Lung microvascular endothelial cell (primary cell): Measurements from ENCODE around the gene ZC3H7B. TPM values are rescaled to one million over a fixed set of nuclear protein-coding genes. Genes with fewer than 3 reads are reported as not detected.
A peak's percentile ranks its signal among the peaks of the same experiment; 100 is the strongest.

ENCODE experiments used
- DNase-seq, 2 donors: peaks; one replicate each; pipeline versions ENCODE4 v3.0.0 to v3.0.0-alpha.2; 2010; ENCODE audit warnings: low read depth in 2 of 2
- total RNA-seq: library from RNA; depleted of rRNA; stranded (reverse); fragments of >200 nt; gene quantifications from 2 replicates; pipeline ENCODE4 v1.2.1, GENCODE V29; 2014

ZC3H7B gene
- total RNA-seq, 1 donor from 2014 or later, result 53.6 TPM

DNA sequence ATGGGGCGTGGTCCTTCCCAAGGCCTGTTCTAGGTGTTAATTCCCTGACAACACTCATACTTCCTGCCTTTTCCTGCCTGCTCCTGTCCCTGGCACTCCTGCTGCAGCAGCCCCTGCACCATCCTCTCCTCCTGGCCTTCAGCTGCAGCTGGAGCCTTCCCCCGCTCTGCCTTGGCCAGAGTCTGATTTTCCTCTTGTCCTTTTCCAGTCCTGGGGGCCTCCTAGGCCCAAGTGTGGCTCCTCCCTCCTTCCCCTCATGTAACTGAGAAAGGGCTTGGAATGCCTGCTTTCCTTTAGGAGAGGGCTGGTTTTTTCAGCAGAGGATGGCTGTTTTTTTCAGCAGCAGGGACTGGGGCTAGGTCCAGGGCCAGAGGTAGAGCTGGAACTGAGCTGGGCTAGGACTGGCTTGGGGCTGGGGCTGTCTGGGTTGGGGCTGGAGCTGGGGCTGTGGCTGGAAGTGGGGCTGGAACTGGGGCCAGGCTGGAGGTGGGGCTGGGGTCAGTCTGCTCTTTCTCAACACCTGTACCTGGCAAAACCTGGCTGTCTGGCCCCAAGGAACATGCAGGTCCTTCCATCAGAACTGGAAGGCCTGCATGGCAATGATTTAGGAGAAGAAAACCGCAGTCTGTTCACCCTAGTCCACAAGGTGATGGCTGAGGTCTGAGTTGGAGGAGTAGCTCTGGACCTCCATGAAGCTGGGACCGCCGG lies 23.6 kb downstream of the ZC3H7B start:
- no peak for DNase-seq

GRCh38 chr22:41327124-41327523 lies 25.8 kb downstream of the ZC3H7B start:
- peak; percentile 52 to 69 for DNase-seq

- no peak for DNase-seq
Measured at GRCh38 chr22:41330169-41330568, 28.8 kb downstream of the ZC3H7B start.

GRCh38 chr22:41332217-41332939 lies 31.1 kb downstream of the ZC3H7B start:
- no peak for DNase-seq

GRCh38 chr22:41333806-41334205 lies 32.5 kb downstream of the ZC3H7B start:
- DNase-seq, result no peak

- DNase-seq, result no peak
Measured at GRCh38 chr22:41334215-41334614, 32.9 kb downstream of the ZC3H7B start.

DNA sequence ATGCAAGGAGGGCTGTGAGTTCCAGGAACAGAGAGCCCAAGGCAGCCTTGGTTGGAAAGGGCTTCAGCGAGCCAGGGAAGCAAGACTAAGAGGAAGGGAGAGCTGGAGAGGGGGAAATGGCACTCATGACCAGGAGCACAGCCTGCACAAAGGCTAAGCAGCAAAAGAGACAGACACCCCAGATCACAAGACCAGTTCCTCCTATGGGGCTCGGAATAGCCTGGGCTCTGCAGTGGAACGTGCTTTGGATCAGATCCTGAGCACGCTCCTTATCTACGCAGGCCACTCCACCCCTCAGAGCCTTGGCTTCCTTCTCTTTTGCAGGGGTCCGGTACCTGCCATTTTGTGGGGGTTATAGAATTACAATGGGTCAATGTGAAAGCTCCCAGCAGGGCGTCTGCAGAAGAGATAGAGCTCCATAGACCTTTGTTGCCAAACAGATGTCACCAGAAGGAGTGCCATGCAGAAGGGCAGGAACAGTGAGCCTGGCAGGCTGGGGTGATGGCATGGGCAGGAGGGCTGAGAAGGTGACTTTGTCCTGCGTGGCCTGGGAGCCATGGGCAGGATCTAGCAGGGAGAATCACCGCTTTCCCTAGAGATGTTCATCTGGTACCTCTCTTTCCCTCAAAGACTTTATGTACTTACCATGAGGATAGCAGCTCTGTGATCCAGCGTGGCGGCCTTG lies 33.8 kb downstream of the ZC3H7B start:
- no peak for DNase-seq

DNA sequence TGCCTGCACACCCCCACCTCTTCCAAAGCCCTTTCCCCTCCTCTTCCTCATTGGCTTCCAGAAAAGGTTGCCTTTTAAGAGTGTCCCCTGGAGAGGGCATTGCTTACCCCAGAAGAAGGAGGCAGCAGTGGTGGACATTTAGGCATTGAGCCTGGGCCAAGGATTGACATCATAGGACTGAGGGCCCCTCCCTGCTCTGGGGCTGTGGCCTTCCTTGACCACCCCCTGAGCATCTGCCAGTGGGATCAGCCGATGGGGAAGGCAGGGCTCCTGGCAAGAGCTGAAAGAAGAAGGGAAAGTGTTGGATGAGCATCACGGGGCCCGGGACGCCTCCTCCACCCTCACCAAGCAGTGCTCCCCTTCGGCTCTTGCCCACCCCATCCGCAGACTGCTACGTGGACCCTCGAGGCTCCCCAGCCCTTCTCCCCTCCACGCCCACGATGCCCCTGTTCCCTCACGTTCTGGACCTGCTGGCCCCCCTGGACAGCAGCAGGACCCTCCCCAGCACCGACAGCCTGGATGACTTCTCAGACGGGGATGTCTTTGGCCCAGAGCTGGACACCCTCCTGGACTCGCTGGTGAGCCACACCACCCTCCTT lies 37.4 kb downstream of the ZC3H7B start:
- no peak for DNase-seq

GRCh38 chr22:41339823-41340222 lies 38.5 kb downstream of the ZC3H7B start:
- no peak for DNase-seq

GRCh38 chr22:41340357-41340756 lies 39.0 kb downstream of the ZC3H7B start:
- peak in 1 of 2 donors; percentile 35 for DNase-seq

DNA sequence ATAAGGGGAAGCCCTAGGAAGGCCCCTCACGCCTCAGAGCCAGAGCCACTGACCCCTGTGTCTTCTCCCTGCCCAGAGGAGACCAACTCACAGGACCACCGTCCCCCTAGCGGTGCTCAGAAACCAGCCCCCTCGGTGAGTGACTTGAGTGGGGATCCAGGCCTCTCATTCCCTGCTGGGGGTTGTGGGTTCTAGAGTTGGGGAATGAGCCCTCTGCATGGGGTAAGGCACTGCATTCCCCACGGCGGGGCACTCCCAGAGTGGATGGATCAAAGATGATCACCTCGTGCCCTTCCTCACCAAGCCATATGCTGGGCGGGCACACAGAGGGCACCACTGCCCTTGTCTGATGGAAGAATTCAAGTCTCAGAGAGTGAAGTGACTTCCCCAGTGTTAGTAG lies 39.7 kb downstream of the ZC3H7B start:
- no peak for DNase-seq

DNA sequence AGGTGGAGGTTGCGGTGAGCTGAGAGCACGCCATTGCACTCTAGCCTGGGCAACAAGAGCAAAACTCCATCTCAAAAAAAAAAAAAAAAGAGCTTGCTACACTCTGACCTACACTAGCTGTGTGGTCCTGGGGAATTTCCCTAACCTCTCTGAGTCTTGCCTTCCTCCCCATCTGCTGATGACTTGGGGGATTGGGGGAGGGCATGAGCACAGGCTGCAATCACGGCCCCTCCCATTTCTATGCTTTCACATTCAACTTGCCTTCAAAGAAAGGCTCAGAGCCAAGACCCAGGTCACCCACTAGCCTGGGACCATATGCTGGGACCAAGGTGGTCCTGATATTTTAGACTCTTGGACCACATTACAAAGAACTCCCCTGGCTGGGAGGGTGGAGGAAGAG lies 40.7 kb downstream of the ZC3H7B start:
- DNase-seq, result peak in 1 of 2 donors; percentile 37

GRCh38 chr22:41343300-41343699 lies 42.0 kb downstream of the ZC3H7B start:
- no peak for DNase-seq

DNA sequence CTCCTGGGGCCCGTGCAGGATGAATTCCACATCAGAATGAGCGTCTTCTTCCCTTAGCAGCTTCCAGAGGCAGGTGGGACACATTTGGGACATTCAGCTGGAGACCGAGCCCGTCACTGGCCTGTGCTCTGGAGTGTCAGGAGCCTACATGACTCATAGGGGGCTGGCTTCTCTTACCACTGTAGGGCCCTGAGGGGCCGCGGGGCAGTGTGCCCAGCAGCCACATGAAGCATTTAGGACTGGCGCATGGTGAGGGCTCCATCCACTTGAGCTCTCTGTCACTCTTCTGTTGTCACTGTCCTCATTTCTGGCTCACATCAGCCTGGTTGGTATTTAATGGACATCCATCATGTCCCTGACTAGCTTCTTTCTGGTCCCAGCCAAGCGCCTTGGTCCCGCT lies 42.4 kb downstream of the ZC3H7B start:
- no peak for DNase-seq

GRCh38 chr22:41344189-41344788 lies 43.0 kb downstream of the ZC3H7B start:
- no peak for DNase-seq

- DNase-seq, result no peak
Measured at GRCh38 chr22:41345807-41346335, 44.5 kb downstream of the ZC3H7B start.

DNA sequence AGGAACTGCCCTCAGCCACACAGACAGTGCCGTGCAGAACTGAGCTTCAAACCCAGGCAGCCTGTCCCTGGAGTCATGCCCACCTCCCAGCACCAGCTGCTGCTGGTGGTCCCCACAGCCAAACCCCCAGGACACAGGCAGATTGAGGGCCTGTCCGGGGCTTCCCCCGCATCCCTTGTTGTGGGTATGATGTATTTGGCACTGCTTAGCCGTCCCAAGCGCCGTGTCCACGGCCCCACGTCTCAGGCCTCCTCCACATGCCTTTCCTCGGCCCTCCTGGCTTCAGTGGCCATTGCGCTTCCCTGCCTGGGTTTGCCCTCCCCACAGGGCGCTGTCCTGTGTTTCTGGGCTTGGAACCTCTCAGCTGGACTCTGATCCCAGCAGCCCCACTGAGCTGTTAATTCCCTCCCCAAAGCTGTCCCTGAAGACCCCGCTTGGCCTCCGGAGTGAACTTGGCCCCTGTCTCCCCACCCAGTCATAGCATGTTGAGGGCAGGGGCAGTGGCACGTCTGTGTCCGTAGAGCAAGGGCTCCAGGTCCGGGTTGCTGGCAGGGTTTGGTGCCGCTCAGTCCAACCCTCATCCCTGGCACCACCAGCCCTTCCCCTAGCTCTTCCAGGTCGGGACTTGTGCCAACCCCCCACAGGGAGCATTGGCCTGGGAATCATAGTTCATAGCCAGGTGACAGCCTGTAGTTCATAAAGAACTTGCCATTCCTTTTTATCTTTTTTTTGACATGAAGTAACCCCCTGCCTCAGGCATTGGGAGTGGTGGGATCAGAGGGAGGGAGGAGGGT lies 45.9 kb downstream of the ZC3H7B start:
- DNase-seq, result no peak

- no peak for DNase-seq
Measured at GRCh38 chr22:41348964-41349484, 47.7 kb downstream of the ZC3H7B start.

DNA sequence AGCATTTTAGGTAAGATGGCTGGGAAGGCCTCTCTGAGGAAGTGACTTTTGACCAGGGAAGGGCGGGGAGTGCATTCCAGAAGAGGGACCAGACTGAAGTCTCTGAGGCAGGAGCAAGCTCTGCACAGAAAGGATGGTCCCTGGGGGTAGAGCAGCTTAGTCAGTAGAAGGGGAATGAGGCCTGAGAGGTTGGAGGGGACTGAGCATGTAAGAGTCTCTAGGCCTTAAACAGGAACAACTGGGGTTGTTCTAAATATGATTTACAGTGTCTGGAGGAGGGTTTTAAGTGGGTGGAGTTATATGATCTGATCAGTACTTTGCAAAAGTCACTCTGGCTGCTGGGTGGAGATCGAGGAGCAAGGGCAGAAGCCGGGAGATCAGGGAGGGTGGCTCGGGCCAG lies 48.8 kb downstream of the ZC3H7B start:
- DNase-seq, result no peak

GRCh38 chr22:41351011-41351410 lies 49.7 kb downstream of the ZC3H7B start:
- no peak for DNase-seq
